Cardiac fibroblast (primary cell): Measurements from ENCODE around the gene ZFP36L2.

Experiments
- DNase-seq, 2 donors: peaks; one replicate each; pipeline versions ENCODE4 v3.0.0 to v3.0.0-alpha.2; 2010; ENCODE audit warnings: low read depth in 2 of 2
- H3K4me3 ChIP-seq, 2 donors: replicated peaks in 1 of 2; 1 replicate in 1 of 2; 2 replicates in 1 of 2; pipeline ENCODE4 v1.5.1; 2011; ENCODE audit warnings: low read depth in 2 of 2, low read length in 2 of 2, mild to moderate bottlenecking in 2 of 2, moderate library complexity in 1 of 2
- TF ChIP-seq, protein P1 (sequence below): IDR thresholded peaks from one replicate; pipeline ENCODE4 v1.5.1; 2011; ENCODE audit warnings: low read depth, mild to moderate bottlenecking, low read length, inconsistent platforms

The ZFP36L2 gene

DNA sequence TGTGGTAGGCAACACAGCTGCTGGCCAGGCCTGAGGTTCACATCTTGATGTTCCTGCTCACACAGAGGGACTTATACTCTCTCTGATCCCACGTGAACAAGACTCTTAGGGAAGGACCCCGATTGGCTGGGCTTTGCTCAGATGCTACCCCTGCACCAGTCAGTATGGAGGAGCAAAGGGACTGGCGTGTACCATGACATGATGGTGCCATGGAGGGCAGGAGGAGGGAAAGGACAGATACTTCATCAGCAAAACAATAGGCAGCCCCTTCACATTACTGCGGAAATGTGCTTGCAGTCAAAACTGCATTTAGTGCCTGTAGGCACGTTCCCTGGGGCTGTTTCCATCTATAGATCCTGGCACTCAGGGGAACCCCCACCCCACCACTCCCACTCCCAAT, 42.7 kb downstream of the ZFP36L2 start:
- TF ChIP-seq, protein P1, sequence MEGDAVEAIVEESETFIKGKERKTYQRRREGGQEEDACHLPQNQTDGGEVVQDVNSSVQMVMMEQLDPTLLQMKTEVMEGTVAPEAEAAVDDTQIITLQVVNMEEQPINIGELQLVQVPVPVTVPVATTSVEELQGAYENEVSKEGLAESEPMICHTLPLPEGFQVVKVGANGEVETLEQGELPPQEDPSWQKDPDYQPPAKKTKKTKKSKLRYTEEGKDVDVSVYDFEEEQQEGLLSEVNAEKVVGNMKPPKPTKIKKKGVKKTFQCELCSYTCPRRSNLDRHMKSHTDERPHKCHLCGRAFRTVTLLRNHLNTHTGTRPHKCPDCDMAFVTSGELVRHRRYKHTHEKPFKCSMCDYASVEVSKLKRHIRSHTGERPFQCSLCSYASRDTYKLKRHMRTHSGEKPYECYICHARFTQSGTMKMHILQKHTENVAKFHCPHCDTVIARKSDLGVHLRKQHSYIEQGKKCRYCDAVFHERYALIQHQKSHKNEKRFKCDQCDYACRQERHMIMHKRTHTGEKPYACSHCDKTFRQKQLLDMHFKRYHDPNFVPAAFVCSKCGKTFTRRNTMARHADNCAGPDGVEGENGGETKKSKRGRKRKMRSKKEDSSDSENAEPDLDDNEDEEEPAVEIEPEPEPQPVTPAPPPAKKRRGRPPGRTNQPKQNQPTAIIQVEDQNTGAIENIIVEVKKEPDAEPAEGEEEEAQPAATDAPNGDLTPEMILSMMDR: no peak
- no peak for DNase-seq
- no peak overlapping the region for H3K4me3 ChIP-seq

DNA sequence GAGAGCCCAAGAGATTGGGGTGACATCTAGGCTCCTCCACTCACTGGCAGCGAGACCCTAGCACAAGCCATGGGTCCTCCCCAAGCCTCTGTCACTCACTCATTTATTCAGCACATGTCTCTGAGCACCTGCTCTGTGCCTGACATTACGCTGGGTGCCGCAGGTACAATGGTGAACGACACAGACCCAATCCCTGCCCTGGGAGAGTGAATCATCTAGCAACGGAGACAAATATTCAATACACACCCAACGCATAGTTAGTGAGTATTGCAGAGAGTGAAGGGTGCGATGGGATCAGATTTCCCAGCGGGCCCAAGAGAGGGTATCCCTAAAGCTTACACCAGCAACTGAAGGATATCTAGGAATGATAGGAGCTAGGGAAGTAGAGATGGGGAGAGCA, 45.5 kb downstream of the ZFP36L2 start:
- TF ChIP-seq, protein P1: no peak

DNA sequence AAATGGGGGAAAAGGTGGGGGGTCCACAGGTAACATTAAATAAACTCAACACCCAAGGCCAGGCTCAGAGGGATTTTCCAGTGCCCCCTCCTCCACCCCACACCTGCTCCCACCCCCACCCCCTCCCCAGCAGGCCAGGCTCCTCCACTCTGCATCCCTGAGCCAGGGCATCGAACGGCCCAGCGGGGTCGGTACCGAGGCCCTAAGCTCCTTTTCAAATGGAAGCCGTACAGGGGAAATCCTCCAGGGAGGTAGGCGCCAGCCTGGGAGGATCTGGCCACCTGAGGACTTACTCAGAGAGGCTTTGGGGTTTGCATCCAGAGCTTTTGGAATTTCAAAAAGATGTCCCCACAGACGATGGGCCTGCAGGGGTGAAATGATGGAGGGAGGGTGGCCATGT, 46.5 kb downstream of the ZFP36L2 start:
- no peak for DNase-seq
- TF ChIP-seq, protein P1: no peak

More for the DNA sequence above, 45.5 kb downstream of the ZFP36L2 start:
- no peak for DNase-seq
- H3K4me3 ChIP-seq: no peak overlapping the region

DNA sequence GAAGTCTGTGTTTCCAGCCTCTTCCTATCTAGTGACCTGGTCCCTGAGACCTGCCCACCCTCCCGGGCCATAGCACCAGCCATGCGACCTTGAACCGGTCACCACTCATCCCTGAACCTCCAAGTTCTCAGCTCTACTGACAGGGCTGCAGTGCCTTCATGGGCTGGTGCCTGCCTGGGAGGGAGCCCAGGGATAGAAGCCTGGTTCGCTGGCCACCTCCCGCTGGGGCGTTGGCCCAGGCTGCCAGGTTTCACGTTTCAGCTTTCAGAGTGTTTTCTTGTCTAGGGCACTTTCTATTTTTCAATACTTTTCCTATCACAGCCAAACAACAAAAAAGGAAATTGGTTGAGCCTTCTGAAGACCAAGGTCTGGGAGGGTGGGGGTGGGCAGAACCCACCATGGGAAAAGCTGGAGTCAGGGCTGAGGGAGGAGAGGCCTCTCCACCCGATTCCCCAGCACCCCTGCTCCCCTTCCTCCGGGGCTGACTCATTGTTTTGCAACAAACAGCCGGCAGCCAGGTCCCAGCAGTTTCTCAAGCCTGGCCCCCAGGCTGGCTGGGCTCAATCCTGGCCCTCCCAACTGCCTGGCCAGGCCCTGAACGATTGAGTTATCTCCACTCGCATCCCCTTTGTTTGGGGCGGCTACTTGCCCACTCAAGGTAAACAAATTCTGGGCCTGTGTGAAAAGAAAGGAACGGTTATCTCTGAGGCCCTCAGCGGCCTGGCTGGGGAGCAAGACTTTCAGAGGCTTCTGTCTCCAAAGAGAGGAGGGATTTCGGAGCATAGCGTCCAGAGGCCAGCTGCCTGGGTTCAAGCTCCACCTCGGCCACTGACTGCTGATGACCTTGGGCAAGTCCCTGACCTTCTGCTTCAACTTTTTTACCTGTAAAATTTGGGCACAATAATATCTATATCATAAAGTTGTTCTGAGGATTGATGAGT, 47.5 kb downstream of the ZFP36L2 start:
- no peak overlapping the region for H3K4me3 ChIP-seq
- peak; percentile 86 to 93 for DNase-seq
- TF ChIP-seq, protein P1: no peak

More for the DNA sequence above, 46.5 kb downstream of the ZFP36L2 start:
- no peak overlapping the region for H3K4me3 ChIP-seq

DNA sequence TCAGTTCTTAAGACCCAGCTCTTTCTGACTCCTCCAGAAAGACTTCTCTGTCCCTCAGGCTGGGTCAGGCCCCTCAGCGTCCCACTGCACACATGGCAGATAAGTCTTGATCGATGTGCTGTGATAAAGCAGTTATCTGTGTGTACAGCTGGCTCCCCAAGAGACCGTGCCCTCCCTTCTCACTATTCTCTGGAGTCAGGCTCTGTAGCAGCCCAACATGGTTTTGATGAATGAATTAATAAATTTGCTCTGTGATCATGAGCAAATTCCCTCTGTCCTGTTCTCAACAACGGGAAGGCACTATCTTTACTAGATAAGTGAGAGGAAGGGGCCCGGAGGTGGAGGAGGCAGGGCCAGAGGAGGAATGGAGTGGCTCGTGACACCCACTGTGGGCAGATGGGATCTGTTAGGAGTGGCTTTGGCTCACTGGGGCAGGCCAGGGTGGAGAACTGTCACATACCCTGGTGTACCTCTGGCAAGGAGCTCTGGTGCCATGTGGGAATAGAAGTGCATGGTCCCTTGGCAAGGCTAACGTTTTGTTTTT, 48.3 kb downstream of the ZFP36L2 start:
- no peak for DNase-seq
- H3K4me3 ChIP-seq: no peak overlapping the region
- TF ChIP-seq, protein P1: no peak

DNA sequence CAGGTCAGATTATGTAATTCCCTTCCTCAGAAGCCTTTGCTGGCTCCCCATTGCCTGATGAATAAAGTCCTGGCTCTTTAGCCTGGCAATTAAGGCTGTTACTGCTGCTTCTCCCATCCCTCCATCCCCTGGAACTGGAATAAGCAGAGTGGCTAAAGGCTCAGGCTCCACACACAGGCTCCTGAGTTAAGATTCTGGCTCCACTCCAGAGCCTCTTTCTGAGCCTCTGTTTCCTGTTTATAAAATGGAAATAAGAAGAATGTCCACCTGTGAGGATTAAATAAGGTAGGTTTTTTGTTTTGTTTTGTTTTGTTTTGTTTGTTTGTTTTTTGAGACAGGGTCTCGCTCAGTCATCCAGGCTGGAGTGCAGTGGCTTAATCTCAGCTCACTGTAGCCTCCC, 50.0 kb downstream of the ZFP36L2 start:
- DNase-seq: no peak
- no peak overlapping the region for H3K4me3 ChIP-seq
- TF ChIP-seq, protein P1: no peak
